GDM1 (cell line): ENCODE data around the gene NFASC.
A peak's percentile ranks its signal among the peaks of the same experiment; 100 is the strongest.

Experiments used
- DNase-seq: peaks from one replicate; lab custom pipeline; 2025; lab: John Stamatoyannopoulos, UW

Gene NFASC

DNA sequence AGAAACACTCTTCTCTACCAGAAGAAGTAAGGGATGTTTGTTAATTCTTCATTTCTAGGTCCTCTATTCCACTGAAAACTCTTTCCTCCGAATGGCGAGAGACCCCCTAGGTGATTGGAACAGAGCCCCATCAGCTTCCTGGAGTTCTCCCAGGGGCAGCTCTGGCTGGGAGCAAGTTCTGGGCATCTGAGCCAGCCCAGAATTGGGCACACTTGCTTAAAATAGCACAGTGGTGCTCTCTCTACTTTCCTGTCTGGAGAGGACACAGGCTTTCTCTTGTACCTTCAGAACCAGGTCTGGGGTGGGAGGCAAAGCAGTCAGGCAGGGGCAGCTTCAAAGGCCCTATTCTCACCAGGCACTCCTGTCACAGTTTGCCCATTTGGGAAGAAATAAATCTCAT is 89.2 kb downstream of the NFASC start:
- no peak for DNase-seq

DNA sequence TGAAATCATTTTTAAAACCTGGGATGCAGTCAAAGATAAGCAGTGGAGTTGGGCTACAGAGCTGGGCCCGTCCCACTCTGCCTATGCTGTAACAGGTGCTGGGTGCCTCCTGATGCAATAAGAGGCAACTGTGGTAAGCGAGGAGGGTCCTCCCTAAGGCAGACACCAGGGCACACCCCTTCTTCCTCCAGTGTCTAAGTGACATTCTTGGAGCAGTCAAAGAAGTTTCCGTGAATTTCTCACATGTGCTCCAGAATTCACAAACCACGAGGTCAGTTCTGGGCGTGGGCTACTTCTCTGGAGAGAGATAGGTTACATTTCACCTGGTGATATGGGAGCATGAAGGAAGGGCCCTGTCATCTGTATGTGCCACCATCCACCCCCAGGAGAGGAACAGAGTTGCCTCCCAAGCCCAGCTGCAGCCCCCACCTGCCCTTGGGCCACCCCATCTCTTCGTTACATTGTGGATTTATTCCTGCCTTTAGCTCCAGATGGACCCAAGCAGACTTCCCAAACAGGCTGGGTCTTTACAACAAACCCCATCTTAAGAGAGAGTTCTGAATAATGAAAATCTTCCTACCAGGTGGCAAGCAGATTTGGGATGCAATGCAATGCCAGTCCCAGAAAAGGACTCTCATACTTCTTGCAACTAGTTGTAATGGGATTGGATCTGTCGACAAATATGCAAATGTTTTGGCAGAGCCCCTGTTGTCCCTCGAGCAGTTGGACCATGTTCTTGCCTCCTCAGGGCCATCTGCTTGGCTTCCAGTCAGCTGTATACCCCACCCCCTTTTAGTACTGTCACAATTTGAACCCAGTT is 89.9 kb downstream of the NFASC start:
- DNase-seq: no peak

GRCh38 chr1:204961765-204962419 is 91.2 kb downstream of the NFASC start:
- no peak for DNase-seq

DNA sequence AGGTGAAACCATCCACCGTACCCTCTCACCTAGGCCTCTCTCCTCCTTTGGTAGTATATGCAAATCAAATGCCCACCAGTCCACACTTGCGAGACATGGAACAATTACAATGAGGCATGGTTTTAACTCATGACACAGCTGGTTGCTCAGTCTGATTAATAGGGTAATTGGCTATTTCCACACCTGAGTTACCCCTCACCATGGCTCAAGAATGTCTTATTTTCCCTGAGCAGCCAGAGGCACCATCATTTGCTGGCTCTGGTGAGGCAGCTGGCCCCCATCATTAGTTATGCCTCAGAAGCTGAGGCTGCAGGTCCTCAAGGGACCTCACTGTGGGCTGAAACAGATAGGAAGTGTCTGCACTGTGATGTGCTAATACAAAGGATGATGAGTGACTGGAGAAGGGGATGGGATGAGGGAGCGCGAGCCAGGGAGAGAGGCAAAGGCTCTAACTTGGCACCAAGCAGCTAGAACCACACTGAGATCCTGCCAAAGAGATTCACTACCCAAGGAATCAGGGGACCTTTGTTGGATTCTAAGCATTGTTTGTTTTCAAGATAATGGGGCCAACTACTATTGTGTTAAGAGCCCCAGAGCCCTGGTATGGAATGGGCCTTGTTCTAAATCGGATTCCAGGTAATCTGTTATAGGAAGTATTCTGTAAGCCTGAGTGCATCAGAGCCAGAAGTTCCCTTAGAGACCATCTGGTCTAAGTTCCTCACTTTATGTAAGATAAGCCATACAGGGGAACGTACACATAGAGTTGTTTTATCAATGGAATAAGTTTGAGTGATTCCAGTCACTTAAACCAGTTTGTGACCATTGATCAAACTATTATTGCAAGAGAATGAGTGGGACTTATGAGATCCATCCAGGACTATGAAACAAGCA is 92.3 kb downstream of the NFASC start:
- no peak for DNase-seq

DNA sequence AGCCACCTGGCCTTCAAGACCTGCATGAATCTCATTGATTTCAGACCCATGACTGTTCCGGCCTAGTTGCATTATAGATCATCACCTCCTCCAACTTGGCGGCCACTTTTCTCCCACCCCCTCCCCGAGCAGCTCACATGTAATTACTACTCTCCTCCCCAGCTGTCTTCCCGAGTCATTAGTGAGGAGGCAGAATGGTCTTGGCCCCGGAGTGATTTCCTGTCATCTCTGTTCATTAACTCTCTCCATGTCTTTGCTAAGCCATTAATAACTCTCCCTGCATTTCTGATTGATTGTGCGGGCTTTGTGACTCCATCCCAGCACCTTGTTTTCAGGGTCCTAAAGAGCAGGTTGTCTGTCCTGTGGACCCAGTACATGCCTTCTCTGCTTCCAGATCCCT is 96.8 kb downstream of the NFASC start:
- no peak for DNase-seq

GRCh38 chr1:204968135-204968534 is 97.5 kb downstream of the NFASC start:
- DNase-seq: no peak

DNA sequence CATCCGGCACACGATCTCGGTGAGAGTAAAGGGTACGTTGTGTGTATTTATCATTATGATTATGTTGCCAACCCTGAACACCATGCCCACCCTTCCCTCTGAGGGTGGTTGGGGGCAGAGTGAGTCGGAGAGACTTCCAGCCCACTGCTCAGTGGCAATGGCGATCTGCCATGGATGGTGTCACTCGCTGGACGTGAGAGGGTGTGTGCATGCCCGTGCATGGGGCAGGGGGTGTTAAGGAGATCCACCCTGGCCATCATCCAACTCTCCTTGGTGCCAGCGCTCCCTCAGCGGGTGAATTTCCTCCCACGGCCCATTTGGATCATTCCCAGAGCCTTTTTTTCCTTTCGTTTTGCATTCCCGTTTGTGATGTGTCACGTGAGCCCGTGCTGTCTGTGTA is 98.3 kb downstream of the NFASC start:
- no peak for DNase-seq

DNA sequence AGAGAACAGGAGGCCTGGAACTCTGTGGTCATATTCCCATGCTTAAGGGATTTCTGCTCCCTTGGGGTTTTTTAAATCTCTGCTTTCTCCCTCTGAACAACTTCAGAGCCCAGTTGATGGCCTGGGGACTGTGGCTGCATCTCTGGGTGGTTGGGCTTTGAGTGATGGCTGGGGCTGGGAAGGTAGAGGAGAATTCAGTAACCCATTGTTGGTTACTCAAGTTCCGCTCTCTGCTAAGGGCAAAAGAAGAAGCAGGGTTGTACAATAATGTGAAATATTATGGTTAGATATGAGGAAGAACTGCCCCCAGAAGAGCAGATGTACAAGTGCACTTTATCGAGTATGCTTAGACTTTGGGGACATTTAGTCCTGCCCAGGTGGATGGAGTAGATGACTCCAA is 100.3 kb downstream of the NFASC start:
- no peak for DNase-seq

GRCh38 chr1:204971517-204972336 is 101.1 kb downstream of the NFASC start:
- DNase-seq: peak; percentile 50

GRCh38 chr1:204972426-204972825 is 101.8 kb downstream of the NFASC start:
- DNase-seq: no peak

DNA sequence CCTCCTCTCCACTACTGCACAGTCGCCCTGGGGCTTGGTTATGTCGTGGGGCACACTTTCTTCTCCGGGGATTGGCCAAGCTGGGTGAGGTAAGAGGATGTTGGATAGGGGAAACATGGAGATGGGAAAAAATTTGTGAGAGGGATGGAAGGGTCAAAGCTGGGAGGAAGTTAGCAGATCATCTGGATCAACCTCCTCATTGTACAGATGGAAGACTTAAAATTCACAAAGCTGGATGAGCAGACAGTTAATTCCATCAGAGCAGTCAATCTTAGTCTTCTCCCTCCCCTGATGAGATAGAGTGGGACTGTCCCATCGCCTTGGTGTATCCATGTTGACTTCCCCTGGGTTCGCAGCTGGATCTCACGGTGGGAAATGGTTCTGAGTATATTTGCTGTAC is 102.8 kb downstream of the NFASC start:
- no peak for DNase-seq

- DNase-seq: no peak
Measured at GRCh38 chr1:204974327-204974726, 103.7 kb downstream of the NFASC start.

DNA sequence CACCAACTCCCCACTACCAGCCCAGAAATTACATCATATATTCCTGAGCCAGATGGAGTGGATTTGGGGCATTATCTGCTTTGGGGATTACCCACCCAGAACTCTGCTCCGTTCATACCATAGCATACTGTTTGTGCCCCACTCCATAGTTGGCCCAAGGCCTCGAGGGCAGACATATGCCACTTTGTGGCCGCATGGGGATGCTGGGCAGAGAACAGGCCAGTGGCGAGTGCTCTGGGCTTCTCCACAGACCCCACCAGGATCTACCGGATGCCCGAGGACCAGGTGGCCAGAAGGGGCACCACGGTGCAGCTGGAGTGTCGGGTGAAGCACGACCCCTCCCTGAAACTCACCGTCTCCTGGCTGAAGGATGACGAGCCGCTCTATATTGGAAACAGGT is 104.4 kb downstream of the NFASC start:
- DNase-seq: no peak

DNA sequence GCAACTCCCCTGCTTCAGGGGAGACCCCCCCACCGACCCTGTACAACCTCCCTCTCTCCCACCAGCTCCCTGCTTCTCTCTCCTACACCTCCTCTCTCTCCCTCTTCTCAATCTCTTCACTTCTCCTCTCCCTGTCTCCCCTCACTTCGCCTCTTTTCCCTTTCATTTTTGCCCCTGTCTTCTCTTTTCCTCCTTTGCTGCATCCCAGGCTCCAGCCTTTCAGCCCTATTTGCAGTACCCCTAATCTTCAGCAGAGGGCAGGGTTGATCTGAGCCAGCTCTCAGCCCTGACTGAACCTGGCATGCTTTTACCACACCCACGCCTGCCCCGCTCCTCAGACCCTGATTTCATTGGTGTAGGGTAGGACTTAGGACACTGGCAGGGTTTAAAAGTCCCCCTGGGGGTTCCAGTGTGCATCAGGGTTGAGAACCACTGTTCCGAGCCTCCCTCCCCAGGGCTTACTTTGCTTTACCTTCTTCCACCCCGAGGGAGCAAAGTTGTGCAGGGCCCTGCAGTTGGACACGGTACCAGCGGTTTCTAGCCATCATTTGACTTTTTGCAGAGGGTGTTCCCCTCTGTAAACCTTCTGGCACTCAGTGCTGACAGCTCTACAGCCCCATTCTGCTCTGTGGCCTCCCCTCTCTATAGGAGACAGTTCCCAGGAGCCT is 105.0 kb downstream of the NFASC start:
- DNase-seq: peak; percentile 26

GRCh38 chr1:204976646-204977045 is 106.0 kb downstream of the NFASC start:
- no peak for DNase-seq

DNA sequence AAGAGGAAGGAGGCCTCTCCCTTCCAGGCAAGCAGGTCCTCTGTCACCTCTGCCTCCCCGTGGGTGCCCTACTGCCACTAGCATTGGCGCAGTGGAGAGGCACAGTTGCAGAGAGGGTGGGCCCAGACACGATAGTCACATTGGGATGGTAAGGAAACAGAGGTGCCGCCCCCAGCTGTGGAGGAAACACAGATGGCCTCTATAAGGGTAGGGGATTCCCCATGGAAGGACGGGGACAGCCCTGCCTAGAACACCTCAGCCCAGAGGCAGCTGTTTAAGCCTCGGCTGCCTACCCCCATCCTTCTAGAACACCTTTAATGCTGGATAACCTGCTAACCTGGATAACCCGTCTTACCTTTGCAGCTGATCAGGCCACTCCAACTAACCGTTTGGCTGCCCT is 106.7 kb downstream of the NFASC start:
- DNase-seq: no peak

DNA sequence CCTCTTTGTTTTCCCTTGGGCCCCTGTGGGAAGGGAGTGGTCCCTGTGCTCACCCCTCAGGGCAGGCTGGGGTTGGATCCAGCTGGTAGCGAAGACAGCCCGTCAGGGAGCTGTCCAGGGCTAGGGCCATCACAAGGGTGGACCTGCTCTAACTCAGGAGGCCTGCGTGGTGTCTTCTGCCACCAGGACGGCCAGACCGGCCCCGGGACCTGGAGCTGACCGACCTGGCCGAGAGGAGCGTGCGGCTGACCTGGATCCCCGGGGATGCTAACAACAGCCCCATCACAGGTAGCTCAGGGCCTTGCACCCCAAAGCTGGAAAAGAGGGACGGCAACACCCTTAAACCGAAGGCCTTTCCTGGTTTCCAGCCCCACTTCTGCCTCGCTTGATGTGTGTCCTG is 108.1 kb downstream of the NFASC start:
- DNase-seq: no peak

GRCh38 chr1:204979306-204979705 is 108.6 kb downstream of the NFASC start:
- DNase-seq: no peak

GRCh38 chr1:204979891-204980649 is 109.4 kb downstream of the NFASC start:
- no peak for DNase-seq

DNA sequence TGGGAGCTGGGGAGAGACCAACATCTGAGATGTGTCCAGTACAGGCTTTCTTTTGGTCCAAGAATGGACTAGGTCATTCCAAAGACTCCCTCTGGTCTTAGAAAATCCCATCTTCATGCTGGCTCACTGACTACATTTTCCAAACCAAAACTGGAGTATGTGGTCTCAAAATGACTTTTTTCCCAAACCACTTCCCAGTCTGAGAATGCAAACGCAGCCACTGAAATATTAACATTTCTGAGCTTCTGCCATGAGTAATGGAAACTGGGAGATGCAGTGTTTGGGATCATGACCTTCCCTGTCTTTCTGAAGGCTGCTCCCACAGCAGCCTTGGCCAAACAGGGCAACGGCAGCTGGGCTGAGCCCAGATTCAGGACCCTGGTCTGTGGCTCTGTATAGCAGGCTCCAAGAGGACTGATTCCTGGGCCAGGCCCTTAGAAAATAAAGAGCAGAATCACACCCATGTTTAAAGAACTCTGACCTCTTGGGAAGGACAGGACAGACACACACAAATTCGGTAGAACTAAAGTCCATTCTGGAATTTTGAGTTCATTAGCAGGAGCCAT is 110.3 kb downstream of the NFASC start:
- no peak for DNase-seq
